HEK293 (cell line): ENCODE data around the gene RFESD.

Source experiments
- CTCF ChIA-PET: fragments of 350-600 bp; formaldehyde crosslinking; extraction: SDS; loops from one replicate; lab custom pipeline; 2021; ENCODE audit warnings: antibody characterized with exemption; lab: Yijun Ruan, JAX
- POLR2A ChIA-PET: fragments of 300-600 bp; formaldehyde crosslinking; extraction: SDS; loops from one replicate; lab custom pipeline; 2020; ENCODE audit warnings: antibody characterized with exemption, inconsistent platforms; lab: Yijun Ruan, JAX
- H3K27ac ChIP-seq: fragments of 200-500 bp; sonication (Bioruptor generic); 2 replicates; pipeline ENCODE4 v1.5.1; 2014; ENCODE audit warnings: low read depth, low read length, control low read depth, inconsistent platforms; ENCODE audit errors: extremely low read depth
- H3K36me3 ChIP-seq, 2 experiments: fragments of 200-500 bp in 1 of 2; sonication (Bioruptor generic) in 1 of 2; 1 replicate in 1 of 2; 2 replicates in 1 of 2; pipeline ENCODE4 v1.5.1; 2014 to 2017; ENCODE audit warnings: inconsistent platforms in 2 of 2, low read length in 2 of 2; ENCODE audit not compliant: control insufficient read depth in 2 of 2, insufficient read depth in 1 of 2
- H3K4me1 ChIP-seq: fragments of 200-500 bp; sonication (Bioruptor generic); 2 replicates; pipeline ENCODE4 v1.5.1; 2014; ENCODE audit warnings: mild to moderate bottlenecking, low read length, inconsistent platforms; ENCODE audit not compliant: control insufficient read depth, insufficient read depth
- H3K4me3 ChIP-seq: 2 replicates; pipeline ENCODE4 v1.5.1; 2011; ENCODE audit warnings: low read depth, mild to moderate bottlenecking, control low read depth, low read length, moderate library complexity
- H3K9me3 ChIP-seq: fragments of 200-500 bp; sonication (Bioruptor generic); 2 replicates; pipeline ENCODE4 v1.5.1; 2014; ENCODE audit warnings: low read depth, low read length, inconsistent platforms; ENCODE audit not compliant: control insufficient read depth, insufficient read depth
- KLF16 ChIP-seq: fragments of 450-650 bp; formaldehyde crosslinking; IDR thresholded peaks from 2 replicates; pipeline ENCODE4 v1.5.1; 2017; ENCODE audit warnings: missing biosample characterization, missing genetic modification characterization
- TRIM28 ChIP-seq: IDR thresholded peaks from 2 replicates; pipeline ENCODE4 v1.6.1; 2011; ENCODE audit warnings: low read length, control low read depth, borderline replicate concordance
- ZIC2 ChIP-seq: fragments of 450-650 bp; formaldehyde crosslinking; IDR thresholded peaks from 2 replicates; pipeline ENCODE4 v1.5.1; 2016; ENCODE audit warnings: missing biosample characterization, missing genetic modification characterization
- ZNF10 ChIP-seq: fragments of 450-650 bp; formaldehyde crosslinking; IDR thresholded peaks from 2 replicates; pipeline ENCODE4 v1.5.1; 2017; ENCODE audit warnings: missing biosample characterization, missing genetic modification characterization
- ZNF221 ChIP-seq: fragments of 450-650 bp; formaldehyde crosslinking; IDR thresholded peaks from 2 replicates; pipeline ENCODE4 v1.5.1; 2017; ENCODE audit warnings: missing biosample characterization, missing genetic modification characterization, borderline replicate concordance
- ZNF24 ChIP-seq: fragments of 450-650 bp; formaldehyde crosslinking; IDR thresholded peaks from 2 replicates; pipeline ENCODE4 v1.5.1; 2016; ENCODE audit warnings: missing biosample characterization, missing genetic modification characterization
- ZNF335 ChIP-seq: fragments of 450-650 bp; formaldehyde crosslinking; conservative IDR thresholded peaks from 2 replicates; pipeline ENCODE4 v1.5.1; 2016; ENCODE audit warnings: missing biosample characterization, missing genetic modification characterization
- ZNF341 ChIP-seq: fragments of 450-650 bp; formaldehyde crosslinking; IDR thresholded peaks from 2 replicates; pipeline ENCODE4; 2016; ENCODE audit warnings: low read depth, missing biosample characterization, missing genetic modification characterization
- ZNF404 ChIP-seq: fragments of 450-650 bp; formaldehyde crosslinking; IDR thresholded peaks from 2 replicates; pipeline ENCODE4 v1.5.1; 2017; ENCODE audit warnings: missing biosample characterization, missing genetic modification characterization
- ZNF560 ChIP-seq: fragments of 450-650 bp; formaldehyde crosslinking; IDR thresholded peaks from 2 replicates; pipeline ENCODE4 v1.5.1; 2017; ENCODE audit warnings: missing biosample characterization, missing genetic modification characterization, borderline replicate concordance
- ZNF600 ChIP-seq: fragments of 450-650 bp; formaldehyde crosslinking; IDR thresholded peaks from 2 replicates; pipeline ENCODE4 v1.5.1; 2016; ENCODE audit warnings: missing biosample characterization, missing genetic modification characterization
- ZNF621 ChIP-seq: fragments of 450-650 bp; formaldehyde crosslinking; IDR thresholded peaks from 2 replicates; pipeline ENCODE4 v1.5.1; 2017; ENCODE audit warnings: missing biosample characterization, missing genetic modification characterization
- ZNF707 ChIP-seq: fragments of 450-650 bp; formaldehyde crosslinking; IDR thresholded peaks from 2 replicates; pipeline ENCODE4 v1.5.1; 2016; ENCODE audit warnings: missing biosample characterization, missing genetic modification characterization
- ZNF768 ChIP-seq: fragments of 450-650 bp; formaldehyde crosslinking; IDR thresholded peaks from 2 replicates; pipeline ENCODE4 v1.5.1; 2018; ENCODE audit warnings: missing biosample characterization, mild to moderate bottlenecking, missing genetic modification characterization
- ZNF776 ChIP-seq: fragments of 450-650 bp; formaldehyde crosslinking; IDR thresholded peaks from 2 replicates; pipeline ENCODE4 v1.5.0; 2017; ENCODE audit warnings: missing biosample characterization, missing genetic modification characterization, borderline replicate concordance
- ZSCAN16 ChIP-seq: fragments of 450-650 bp; formaldehyde crosslinking; IDR thresholded peaks from 2 replicates; pipeline ENCODE4 v1.5.1; 2016; ENCODE audit warnings: missing biosample characterization, missing genetic modification characterization
- TF ChIP-seq, protein P1 (sequence below): fragments of 450-650 bp; formaldehyde crosslinking; IDR thresholded peaks from 2 replicates; pipeline ENCODE4 v1.5.1; 2017; ENCODE audit warnings: missing biosample characterization, missing genetic modification characterization
- TF ChIP-seq, protein P2 (sequence below): fragments of 450-650 bp; formaldehyde crosslinking; IDR thresholded peaks from 2 replicates; pipeline ENCODE4 v1.5.1; 2016; ENCODE audit warnings: missing biosample characterization, missing genetic modification characterization
- TF ChIP-seq, protein P3 (sequence below): fragments of 450-650 bp; formaldehyde crosslinking; IDR thresholded peaks from 2 replicates; pipeline ENCODE4 v1.5.1; 2017; ENCODE audit warnings: missing biosample characterization, missing genetic modification characterization
- TF ChIP-seq, protein P4 (sequence below): IDR thresholded peaks from 2 replicates; pipeline ENCODE4 v1.6.1; 2011; ENCODE audit warnings: mild to moderate bottlenecking, low read depth, low read length, borderline replicate concordance
- TF ChIP-seq, protein P5 (sequence below): fragments of 450-650 bp; formaldehyde crosslinking; IDR thresholded peaks from 2 replicates; pipeline ENCODE4 v1.5.1; 2016; ENCODE audit warnings: missing biosample characterization, missing genetic modification characterization

Gene RFESD

DNA sequence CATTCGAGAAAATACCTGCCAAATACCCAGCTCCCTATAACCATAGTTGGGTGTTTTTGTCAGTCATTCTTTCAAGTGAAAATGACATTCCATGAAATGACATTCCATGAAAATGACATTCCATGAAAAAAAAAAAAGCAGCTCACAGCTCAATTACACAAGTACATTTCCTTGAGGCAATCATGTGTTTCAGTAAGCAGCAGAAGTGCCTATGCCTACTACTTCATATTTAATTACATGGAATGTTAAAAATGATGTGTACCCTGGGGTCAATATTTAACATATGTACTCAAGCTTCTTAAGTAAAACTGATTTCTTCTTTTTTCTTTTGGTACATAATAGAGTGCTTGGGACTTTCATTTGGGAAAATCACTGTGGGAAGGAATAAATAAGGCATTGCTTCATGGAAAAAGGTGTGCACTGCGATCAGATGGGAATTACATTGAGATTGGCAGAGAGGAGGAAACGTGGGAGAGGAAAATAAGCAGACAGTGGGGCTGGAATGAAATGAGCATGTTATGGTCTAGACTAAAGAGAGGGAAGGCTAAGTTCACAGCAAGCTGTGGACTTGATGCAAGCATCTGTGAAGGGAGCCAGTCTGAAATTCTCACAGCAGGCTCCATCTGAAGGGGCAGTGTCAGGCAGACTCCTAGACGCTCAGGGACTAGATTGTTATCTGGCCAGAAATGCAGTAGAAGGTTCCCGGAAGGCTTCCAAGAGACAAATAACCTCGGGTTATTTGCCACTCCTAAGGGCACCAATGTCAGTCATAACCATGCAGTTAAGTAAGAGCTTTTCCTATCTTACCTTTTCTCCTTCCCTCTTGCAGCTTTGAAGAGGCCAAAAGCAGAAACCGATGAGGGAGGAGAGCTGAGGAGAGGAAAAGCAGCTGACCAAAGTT lies 51.5 kb downstream of the RFESD start:
- H3K4me1 ChIP-seq, result 0 out of 2 replicates have a peak, but pooled peaks cover 6% of the 10 kb centered on the region
- POLR2A ChIA-PET, result interaction anchor here (0.8 to 1.8 kb wide), 2 partner anchors 33 to 51 kb away, joined by 7 to 12 read pairs; partner anchors contain the start of genes RFESD and RHOBTB3
- H3K27ac ChIP-seq, result no peak overlapping the region
- H3K36me3 ChIP-seq, result no peaks in the 10 kb centered on the region
- H3K9me3 ChIP-seq, result no peaks in the 10 kb centered on the region
- CTCF ChIA-PET, result interaction anchor here (0.7 to 1.5 kb wide), 6 partner anchors 24 to 1153 kb away, joined by 3 to 10 read pairs (median 4); no protein-coding TSS in a partner anchor
- H3K4me3 ChIP-seq, result no peak overlapping the region
- TF ChIP-seq ZNF707 (tag by site-specific recombination) (no peak), ZNF404 (no peak), ZNF621 (no peak), ZNF600 (tag by site-specific recombination) (0 out of 2 replicates have a peak, but pooled peaks have one; percentile 21), ZNF341 (peak; percentile 26; the same call in 1 of the 2 replicates), ZNF776 (tag by site-specific recombination) (no peak), ZSCAN16 (no peak), ZNF221 (tag by site-specific recombination) (no peak), ZNF335 (tag by site-specific recombination) (peak; percentile 69; the same call in 1 of the 2 replicates), ZIC2 (tag by site-specific recombination) (0 out of 2 replicates have a peak, but pooled peaks have one; percentile 19), TRIM28 (peak; percentile 83), ZNF24 (tag by site-specific recombination) (no peak), ZNF10 (tag by site-specific recombination) (no peak), ZNF768 (tag by site-specific recombination) (no peak), KLF16 (tag by site-specific recombination) (no peak), ZNF560 (tag by site-specific recombination) (no peak)
- TF ChIP-seq, protein P1, sequence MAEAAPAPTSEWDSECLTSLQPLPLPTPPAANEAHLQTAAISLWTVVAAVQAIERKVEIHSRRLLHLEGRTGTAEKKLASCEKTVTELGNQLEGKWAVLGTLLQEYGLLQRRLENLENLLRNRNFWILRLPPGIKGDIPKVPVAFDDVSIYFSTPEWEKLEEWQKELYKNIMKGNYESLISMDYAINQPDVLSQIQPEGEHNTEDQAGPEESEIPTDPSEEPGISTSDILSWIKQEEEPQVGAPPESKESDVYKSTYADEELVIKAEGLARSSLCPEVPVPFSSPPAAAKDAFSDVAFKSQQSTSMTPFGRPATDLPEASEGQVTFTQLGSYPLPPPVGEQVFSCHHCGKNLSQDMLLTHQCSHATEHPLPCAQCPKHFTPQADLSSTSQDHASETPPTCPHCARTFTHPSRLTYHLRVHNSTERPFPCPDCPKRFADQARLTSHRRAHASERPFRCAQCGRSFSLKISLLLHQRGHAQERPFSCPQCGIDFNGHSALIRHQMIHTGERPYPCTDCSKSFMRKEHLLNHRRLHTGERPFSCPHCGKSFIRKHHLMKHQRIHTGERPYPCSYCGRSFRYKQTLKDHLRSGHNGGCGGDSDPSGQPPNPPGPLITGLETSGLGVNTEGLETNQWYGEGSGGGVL, result no peak
- TF ChIP-seq, protein P2, sequence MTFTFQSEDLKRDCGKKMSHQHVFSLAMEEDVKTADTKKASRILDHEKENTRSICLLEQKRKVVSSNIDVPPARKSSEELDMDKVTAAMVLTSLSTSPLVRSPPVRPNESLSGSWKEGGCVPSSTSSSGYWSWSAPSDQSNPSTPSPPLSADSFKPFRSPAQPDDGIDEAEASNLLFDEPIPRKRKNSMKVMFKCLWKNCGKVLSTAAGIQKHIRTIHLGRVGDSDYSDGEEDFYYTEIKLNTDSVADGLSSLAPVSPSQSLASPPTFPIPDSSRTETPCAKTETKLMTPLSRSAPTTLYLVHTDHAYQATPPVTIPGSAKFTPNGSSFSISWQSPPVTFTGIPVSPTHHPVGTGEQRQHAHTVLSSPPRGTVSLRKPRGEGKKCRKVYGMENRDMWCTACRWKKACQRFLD, result no peak
- TF ChIP-seq, protein P3, sequence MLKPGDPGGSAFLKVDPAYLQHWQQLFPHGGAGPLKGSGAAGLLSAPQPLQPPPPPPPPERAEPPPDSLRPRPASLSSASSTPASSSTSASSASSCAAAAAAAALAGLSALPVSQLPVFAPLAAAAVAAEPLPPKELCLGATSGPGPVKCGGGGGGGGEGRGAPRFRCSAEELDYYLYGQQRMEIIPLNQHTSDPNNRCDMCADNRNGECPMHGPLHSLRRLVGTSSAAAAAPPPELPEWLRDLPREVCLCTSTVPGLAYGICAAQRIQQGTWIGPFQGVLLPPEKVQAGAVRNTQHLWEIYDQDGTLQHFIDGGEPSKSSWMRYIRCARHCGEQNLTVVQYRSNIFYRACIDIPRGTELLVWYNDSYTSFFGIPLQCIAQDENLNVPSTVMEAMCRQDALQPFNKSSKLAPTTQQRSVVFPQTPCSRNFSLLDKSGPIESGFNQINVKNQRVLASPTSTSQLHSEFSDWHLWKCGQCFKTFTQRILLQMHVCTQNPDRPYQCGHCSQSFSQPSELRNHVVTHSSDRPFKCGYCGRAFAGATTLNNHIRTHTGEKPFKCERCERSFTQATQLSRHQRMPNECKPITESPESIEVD (tag by site-specific recombination), result 0 out of 2 replicates have a peak, but pooled peaks have one; percentile 13
- TF ChIP-seq, protein P4, sequence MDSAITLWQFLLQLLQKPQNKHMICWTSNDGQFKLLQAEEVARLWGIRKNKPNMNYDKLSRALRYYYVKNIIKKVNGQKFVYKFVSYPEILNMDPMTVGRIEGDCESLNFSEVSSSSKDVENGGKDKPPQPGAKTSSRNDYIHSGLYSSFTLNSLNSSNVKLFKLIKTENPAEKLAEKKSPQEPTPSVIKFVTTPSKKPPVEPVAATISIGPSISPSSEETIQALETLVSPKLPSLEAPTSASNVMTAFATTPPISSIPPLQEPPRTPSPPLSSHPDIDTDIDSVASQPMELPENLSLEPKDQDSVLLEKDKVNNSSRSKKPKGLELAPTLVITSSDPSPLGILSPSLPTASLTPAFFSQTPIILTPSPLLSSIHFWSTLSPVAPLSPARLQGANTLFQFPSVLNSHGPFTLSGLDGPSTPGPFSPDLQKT, result no peak
- TF ChIP-seq, protein P5, sequence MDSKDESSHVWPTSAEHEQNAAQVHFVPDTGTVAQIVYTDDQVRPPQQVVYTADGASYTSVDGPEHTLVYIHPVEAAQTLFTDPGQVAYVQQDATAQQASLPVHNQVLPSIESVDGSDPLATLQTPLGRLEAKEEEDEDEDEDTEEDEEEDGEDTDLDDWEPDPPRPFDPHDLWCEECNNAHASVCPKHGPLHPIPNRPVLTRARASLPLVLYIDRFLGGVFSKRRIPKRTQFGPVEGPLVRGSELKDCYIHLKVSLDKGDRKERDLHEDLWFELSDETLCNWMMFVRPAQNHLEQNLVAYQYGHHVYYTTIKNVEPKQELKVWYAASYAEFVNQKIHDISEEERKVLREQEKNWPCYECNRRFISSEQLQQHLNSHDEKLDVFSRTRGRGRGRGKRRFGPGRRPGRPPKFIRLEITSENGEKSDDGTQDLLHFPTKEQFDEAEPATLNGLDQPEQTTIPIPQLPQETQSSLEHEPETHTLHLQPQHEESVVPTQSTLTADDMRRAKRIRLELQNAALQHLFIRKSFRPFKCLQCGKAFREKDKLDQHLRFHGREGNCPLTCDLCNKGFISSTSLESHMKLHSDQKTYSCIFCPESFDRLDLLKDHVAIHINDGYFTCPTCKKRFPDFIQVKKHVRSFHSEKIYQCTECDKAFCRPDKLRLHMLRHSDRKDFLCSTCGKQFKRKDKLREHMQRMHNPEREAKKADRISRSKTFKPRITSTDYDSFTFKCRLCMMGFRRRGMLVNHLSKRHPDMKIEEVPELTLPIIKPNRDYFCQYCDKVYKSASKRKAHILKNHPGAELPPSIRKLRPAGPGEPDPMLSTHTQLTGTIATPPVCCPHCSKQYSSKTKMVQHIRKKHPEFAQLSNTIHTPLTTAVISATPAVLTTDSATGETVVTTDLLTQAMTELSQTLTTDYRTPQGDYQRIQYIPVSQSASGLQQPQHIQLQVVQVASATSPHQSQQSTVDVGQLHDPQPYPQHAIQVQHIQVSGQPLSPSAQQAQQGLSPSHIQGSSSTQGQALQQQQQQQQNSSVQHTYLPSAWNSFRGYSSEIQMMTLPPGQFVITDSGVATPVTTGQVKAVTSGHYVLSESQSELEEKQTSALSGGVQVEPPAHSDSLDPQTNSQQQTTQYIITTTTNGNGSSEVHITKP (tag by site-specific recombination), result peak; percentile 71
